ENCODE data around the gene KAZN. TPM values are rescaled to one million over a fixed set of nuclear protein-coding genes. Genes with fewer than 3 reads are reported as not detected.

KAZN gene
- total RNA-seq, 1 donor from 2014 or later = 33.5 TPM

- no peak overlapping the region for H3K27ac ChIP-seq
- no peaks in the 10 kb centered on the region for H3K9me3 ChIP-seq
- no peaks in the 10 kb centered on the region for H3K27me3 ChIP-seq
- no peaks in the 10 kb centered on the region for H3K4me1 ChIP-seq
- no peaks in the 10 kb centered on the region for H3K36me3 ChIP-seq
- ATAC-seq = no peak
- no peak for DNase-seq
- TF ChIP-seq CTCF (IDR thresholded peaks at IDR 0.05) = no peak
- no peak overlapping the region for H3K4me3 ChIP-seq
- intact Hi-C loops (cut with DNase I) = no loop called here
Measured at GRCh38 chr1:14866911-14867612, 268.6 kb downstream of the KAZN start.

- H3K27ac ChIP-seq = no peak overlapping the region
- no peak for DNase-seq
- no peaks in the 10 kb centered on the region for H3K4me1 ChIP-seq
- H3K4me3 ChIP-seq = no peak overlapping the region
- H3K27me3 ChIP-seq = no peaks in the 10 kb centered on the region
- TF ChIP-seq CTCF (IDR thresholded peaks at IDR 0.05) = no peak
- ATAC-seq = no peak
- no peaks in the 10 kb centered on the region for H3K36me3 ChIP-seq
- intact Hi-C loops (cut with DNase I) = no loop called here
- no peaks in the 10 kb centered on the region for H3K9me3 ChIP-seq
Measured at GRCh38 chr1:14869187-14869586, 270.7 kb downstream of the KAZN start.

GRCh38 chr1:14871218-14871970 is 272.9 kb downstream of the KAZN start:
- ATAC-seq (peak; percentile 24), DNase-seq (no peak)
- no peak overlapping the region for H3K4me3 ChIP-seq
- no peaks in the 10 kb centered on the region for H3K27me3 ChIP-seq
- intact Hi-C loops (cut with DNase I) = no loop called here
- no peaks in the 10 kb centered on the region for H3K9me3 ChIP-seq
- H3K4me1 ChIP-seq = no peaks in the 10 kb centered on the region
- no peaks in the 10 kb centered on the region for H3K36me3 ChIP-seq
- no peak for TF ChIP-seq CTCF (IDR thresholded peaks at IDR 0.05)
- no peak overlapping the region for H3K27ac ChIP-seq

- Histone ChIP-seq H3K4me3 (no peak overlapping the region), H3K4me1 (no peaks in the 10 kb centered on the region), H3K9me3 (no peaks in the 10 kb centered on the region), H3K27ac (no peak overlapping the region), H3K27me3 (no peaks in the 10 kb centered on the region), H3K36me3 (no peaks in the 10 kb centered on the region)
- DNase-seq (no peak), ATAC-seq (no peak)
- no peak for TF ChIP-seq CTCF (IDR thresholded peaks at IDR 0.05)
- intact Hi-C loops (cut with DNase I) = no loop called here
Measured at GRCh38 chr1:14872762-14873161, 274.3 kb downstream of the KAZN start.

GRCh38 chr1:14873677-14874076 is 275.2 kb downstream of the KAZN start:
- ATAC-seq (peak; percentile 91), DNase-seq (peak; percentile 66)
- Histone ChIP-seq H3K27ac (peak overlapping the region; percentile 24), H3K9me3 (no peaks in the 10 kb centered on the region), H3K4me1 (no peaks in the 10 kb centered on the region), H3K27me3 (no peaks in the 10 kb centered on the region), H3K4me3 (no peak overlapping the region), H3K36me3 (no peaks in the 10 kb centered on the region)
- no peak for TF ChIP-seq CTCF (IDR thresholded peaks at IDR 0.05)
- intact Hi-C loops (cut with DNase I) = no loop called here

Measured in upper lobe of right lung (tissue), 1 donor.